NB4 (cell line): ENCODE data around the gene SV2B.

Experiments used
- DNase-seq: peaks from one replicate; pipeline ENCODE4 v3.0.0; 2010; ENCODE audit warnings: low read depth
- H3K4me3 ChIP-seq: one replicate; pipeline ENCODE4 v1.5.1; 2011; ENCODE audit warnings: mild to moderate bottlenecking, low read depth, low read length, moderate library complexity
- MYC ChIP-seq: IDR thresholded peaks from 2 replicates; pipeline ENCODE4 v1.6.1; 2011; ENCODE audit warnings: low read depth, low read length
- POLR2A ChIP-seq: IDR thresholded peaks from 2 replicates; pipeline ENCODE4 v1.6.1; 2011; ENCODE audit warnings: mild to moderate bottlenecking; ENCODE audit not compliant: insufficient read length; ENCODE audit errors: extremely low read depth
- TF ChIP-seq, protein P1 (sequence below): IDR thresholded peaks from one replicate; pipeline ENCODE4 v1.5.1; 2012; ENCODE audit warnings: low read depth, low read length
- TF ChIP-seq, protein P2 (sequence below): IDR thresholded peaks from 2 replicates; pipeline ENCODE4 v1.6.1; 2011; ENCODE audit warnings: low read depth, low read length

The SV2B gene

DNA sequence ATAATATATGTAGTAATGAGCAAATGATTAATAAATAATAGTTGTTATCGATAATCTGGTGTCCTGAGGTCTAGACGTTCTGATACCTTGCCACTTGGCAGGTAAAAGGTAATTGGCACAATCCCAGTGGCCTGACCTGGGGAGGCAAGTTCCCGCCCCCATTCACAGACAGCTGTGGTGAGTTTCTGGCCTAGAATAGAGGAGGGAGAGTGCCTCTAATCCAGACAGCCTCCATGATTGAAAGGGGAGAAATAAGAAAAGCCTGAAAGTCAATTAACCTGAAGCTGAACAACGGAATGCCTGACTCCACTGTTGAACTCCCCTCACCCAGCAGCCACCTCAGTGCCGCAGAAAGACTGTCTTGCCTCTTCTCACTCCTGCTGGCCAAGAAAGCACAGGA lies 38.1 kb upstream of the SV2B start:
- TF ChIP-seq, protein P1, sequence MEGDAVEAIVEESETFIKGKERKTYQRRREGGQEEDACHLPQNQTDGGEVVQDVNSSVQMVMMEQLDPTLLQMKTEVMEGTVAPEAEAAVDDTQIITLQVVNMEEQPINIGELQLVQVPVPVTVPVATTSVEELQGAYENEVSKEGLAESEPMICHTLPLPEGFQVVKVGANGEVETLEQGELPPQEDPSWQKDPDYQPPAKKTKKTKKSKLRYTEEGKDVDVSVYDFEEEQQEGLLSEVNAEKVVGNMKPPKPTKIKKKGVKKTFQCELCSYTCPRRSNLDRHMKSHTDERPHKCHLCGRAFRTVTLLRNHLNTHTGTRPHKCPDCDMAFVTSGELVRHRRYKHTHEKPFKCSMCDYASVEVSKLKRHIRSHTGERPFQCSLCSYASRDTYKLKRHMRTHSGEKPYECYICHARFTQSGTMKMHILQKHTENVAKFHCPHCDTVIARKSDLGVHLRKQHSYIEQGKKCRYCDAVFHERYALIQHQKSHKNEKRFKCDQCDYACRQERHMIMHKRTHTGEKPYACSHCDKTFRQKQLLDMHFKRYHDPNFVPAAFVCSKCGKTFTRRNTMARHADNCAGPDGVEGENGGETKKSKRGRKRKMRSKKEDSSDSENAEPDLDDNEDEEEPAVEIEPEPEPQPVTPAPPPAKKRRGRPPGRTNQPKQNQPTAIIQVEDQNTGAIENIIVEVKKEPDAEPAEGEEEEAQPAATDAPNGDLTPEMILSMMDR: no peak
- TF ChIP-seq MYC: no peak
- no peak overlapping the region for H3K4me3 ChIP-seq
- DNase-seq: no peak

DNA sequence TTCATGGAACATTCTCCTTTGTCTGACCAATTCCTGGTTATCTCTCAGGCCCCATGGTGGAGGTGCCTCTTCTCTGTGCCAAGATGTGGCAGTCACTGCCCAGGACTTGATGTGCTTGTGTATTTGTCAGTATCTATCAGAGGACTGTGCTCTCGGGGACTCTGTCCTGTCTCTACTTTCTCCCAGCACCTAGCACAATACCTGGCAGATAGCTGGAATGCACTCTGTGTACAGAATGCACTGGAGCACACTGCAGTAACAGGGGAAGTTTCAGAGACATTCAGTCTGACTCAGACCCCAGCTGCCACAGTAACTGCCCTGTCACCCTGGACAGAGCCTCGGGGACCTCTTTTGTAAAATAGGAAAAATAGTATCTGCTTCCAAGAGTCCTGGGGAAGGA lies 34.6 kb upstream of the SV2B start:
- H3K4me3 ChIP-seq: no peak overlapping the region
- DNase-seq: no peak
- no peak for TF ChIP-seq POLR2A
- TF ChIP-seq, protein P1: no peak
- TF ChIP-seq, protein P2, sequence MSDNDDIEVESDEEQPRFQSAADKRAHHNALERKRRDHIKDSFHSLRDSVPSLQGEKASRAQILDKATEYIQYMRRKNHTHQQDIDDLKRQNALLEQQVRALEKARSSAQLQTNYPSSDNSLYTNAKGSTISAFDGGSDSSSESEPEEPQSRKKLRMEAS: no peak
- TF ChIP-seq MYC: no peak

DNA sequence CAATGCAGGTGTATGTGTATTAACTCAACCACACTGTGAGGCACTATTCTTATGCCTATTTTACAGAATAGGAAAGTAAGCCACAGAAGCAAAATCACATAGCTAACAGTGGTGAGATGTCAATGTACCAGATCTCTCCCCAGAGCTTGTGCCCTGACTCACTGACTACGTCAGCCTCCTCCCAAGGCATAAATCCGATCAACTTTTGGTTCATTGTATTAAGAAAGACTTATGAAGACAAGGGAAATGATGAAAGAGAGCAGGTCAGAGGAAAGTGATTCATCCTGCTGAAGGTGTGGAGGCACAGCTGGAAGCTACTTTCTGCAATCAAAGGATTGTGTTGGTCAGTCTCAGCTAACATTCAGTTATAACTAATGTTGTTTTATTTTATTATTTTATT lies 33.0 kb upstream of the SV2B start:
- DNase-seq: no peak

DNA sequence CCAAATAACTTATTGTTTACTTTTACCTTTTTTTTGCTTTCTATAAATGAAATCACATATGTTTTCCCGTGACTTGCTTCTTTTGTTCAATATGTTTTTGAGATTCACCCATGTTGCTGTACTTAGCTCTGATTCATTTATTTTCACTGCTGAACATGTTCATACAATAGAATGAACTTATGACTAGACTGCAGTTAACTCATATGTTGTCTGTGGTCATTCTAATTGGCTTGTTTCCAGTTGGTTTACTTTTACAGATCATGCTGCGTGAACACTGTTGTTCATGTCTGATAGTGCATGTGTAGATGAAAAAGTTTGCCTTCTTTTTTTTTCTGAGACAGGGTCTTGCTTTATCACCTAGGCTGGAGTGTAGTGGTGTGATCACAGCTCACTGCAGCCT lies 31.6 kb upstream of the SV2B start:
- no peak overlapping the region for H3K4me3 ChIP-seq
- no peak for DNase-seq
- TF ChIP-seq, protein P2: no peak
- TF ChIP-seq POLR2A (no peak), MYC (no peak)
- TF ChIP-seq, protein P1: no peak

More for the DNA sequence above, 33.0 kb upstream of the SV2B start:
- TF ChIP-seq POLR2A (no peak), MYC (no peak)
- TF ChIP-seq, protein P1: no peak
- TF ChIP-seq, protein P2: no peak
- no peak overlapping the region for H3K4me3 ChIP-seq

DNA sequence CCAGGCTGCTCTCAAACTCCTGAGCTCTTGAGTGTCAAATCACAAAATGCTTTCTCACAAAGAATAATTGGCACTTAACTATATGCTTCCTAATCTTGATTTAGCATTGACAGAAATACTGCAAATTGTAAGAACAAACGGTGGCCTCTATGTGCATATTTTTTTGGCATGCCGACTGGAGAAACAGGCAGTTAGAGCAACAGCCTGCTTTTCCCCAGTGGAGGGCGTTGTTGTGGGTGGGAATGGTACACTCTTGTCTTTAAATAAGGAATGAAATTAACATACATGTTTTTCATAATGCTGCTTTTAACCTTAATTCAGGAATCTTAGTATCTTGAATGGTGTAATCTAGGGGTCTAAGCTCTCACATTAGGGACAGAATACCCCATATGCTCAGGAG lies 31.1 kb upstream of the SV2B start:
- TF ChIP-seq MYC (no peak), POLR2A (no peak)
- TF ChIP-seq, protein P2: no peak
- TF ChIP-seq, protein P1: no peak
- no peak for DNase-seq
- H3K4me3 ChIP-seq: no peak overlapping the region

DNA sequence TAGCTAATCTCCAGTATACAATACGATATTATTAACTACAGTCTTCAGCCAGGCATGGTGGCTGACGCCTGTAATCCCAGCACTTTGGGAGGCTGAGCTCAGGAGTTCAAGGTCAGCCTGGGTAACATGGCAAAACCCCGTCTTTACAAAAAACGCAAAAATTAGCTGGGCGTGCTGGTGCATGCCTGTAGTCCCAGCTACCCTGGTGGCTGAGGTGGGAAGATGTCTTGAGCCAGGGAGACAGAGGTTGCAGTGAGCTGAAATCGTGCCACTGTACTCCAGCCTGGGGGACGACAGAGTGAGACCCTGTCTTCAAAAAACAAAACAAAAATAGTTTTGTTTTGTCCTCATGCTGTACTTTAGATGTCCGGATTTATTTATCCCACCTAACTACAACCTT lies 29.2 kb upstream of the SV2B start:
- DNase-seq: no peak
- no peak for TF ChIP-seq MYC
- H3K4me3 ChIP-seq: no peak overlapping the region
